Nucleus accumbens (tissue), 56 donors: Measurements from ENCODE around the gene MAP2K7.
"Not testable (repeated sequence)": the region's sequence is repeated elsewhere in the genome, so short reads cannot be mapped to it uniquely, and the experiment has no call there.

Source experiments
- DNase-seq, 56 donors: peaks; one replicate each; lab custom pipeline; 2025; lab: John Stamatoyannopoulos, UW

The MAP2K7 gene

DNA sequence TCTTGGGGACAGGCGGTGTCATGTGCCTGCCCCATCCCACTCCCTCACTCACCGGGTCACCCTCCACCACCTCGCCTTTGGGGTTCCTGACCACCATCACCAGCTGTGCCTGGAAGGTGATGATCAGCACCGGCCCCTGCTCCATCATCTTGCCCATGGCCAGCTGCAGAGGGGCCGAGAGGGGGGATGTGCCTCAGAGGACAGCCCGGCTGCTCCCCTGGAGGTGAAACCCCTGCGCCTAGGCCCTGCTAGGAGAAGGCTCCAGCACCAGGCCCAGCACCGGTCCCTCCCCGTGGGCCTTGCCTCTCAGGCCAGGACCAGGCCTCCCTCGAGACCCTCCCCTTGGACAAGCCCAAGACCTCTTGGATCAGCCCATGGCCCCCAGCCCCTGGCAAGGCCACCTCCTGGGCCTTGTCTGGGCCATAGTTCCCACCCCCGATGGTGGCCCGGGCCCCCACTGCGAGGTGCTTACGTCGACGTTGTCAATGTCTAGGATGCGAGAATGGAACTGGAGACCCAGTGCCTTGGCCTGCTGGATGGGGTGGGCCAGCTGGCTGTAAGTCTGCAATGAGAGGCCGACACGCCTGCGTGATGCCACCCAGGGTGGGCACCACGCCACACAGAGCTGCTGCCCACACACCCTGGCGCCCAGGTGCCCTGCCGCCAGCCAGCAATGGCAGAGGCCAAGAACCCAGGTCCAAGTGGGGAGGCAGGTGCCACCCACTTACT is 24.1 kb downstream of the MAP2K7 start:
- DNase-seq = no peak

DNA sequence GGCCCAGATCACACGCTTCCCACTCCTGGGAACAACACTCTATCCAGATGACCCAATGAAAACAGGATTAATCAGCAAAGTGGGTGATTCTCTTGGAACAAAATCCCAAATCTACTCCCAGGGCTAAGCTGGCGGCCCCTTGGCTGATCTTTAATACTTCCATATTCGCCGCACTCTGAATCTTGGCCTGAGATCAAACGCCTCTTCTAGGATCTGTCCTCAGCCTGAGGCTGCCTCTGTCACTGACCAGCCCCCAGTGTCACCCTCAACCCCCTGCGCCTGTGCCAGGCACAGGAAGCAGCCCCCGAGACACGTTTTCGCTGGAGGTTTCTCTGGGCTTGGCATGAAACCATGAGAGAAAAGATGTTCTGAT is 24.6 kb downstream of the MAP2K7 start:
- DNase-seq = no peak

DNA sequence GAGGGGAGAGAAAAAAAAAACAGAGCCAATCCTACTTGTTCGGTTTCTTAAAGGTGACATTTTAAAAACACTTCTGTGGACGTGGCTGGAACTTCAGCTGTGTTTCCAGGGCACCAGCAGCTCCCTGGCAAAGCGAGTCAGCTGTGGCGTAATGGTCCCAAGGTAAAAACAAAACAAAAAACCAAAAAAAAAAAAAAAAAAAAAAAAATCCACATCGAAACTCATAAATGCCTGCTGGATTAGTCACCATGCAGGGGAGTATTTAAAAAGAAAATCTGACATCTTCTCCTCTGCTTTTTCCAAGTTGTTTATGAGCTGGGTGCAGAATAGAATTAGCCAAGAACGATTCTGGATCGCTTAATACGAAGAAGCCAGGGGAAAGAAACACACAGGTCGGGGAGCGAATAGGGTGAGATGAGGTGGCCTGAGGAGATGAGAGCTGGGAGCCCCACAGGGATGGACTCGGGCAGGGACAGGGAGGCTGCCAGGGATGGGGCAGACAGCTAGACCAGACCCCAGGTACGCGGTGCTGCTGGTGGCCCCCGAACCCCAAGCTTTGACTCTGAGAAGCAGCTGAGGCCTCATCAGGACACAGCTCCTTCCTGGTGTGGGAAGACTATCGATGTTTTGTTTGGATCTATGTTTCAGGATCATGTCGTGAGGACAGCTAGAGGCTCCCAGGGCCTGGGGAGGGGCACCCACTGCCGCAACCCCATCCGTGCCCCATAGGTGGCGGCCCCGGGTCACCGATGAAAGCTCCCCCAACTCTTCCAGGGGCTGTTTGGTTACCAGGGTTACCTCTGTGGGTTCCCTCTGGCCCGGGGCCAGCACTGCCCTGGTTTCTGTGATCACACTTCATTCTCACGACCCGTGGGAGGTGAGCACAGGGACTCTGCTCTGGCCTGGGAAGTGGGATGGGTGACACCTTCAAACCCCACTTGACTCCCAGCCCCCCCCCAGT is 25.3 kb downstream of the MAP2K7 start:
- peak in 10 of 56 donors; percentile 8 to 40 (median 23) for DNase-seq

DNA sequence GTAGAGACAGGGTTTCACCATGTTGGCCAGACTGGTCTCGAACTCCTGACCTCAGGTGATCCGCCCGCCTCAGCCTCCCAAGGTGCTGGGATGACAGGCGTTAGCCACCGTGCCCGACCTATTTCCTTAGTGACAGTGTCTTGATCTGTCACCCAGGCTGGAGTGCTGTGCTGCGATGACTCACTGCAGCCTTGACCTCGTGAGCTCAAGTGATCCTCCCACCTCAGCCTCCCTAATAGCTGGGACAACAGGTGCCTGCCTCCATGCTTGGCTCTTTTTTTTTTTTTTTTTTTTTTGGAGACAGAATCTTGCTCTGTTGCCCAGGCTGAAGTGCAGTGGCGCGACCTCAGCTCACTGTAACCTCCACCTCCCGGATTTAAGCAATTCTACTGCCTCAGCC is 26.4 kb downstream of the MAP2K7 start:
- DNase-seq = not testable (repeated sequence)

DNA sequence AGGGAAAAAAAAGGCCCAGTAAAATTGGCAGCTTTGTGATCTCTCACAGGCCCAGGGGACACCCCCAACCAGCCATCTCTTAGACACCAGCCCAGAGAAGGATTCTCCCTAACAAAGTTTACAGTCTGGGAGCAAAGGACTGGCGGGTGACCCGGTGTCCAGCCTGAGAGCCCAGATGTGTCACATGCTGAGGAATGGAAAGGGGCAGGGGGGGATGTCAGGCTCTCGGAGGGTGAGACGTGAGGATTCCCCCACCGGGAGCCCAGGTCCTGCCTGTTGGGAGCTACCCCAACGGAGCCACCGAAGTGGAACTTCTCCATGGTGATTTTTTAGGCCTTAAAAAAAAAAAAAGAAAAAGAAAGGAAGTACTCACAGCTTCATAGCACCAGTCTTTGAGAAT is 27.1 kb downstream of the MAP2K7 start:
- peak in 1 of 56 donors; percentile 29 for DNase-seq

DNA sequence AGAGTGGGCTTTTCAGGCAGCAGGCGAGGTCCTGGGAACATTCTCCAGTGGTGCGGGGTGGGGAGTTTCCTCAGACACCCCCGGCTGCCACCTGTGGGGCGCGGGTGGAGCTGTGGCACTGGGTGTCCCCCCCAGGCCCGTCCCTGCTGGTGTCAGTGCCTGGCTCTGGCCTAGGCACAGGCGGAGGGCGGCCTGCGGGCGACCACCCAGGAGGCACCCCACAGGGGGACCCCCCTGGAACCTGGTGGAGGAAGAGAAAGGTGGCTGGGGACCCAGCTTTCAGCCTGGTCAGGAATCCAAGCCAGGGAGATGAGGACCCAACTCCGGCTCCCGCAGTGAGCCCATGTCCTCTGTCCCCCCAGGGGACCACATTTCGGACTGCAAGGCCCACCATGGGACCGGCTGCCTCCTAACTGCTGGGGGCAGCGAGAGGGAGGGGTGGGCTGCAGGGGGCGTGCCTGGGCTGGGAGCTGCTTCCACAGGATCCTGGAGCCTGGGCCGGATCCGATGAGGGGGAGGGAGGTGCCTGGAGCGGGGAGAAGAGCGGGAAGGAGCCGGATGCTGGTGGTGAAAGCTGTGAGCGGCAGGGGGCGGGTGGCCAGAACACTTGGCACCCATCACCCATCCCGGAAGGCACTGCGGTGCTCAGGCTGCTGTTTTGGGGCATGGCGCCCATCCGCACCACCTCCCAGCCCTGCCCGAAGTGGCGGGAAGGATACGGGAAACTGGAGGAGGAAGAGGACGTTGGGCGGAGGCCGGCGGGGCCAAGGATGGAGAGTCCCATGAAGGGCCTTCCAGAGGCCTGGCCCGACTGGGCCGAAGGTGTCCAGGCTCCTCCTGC is 27.8 kb downstream of the MAP2K7 start:
- DNase-seq = peak in 6 of 56 donors; percentile 5 to 30 (median 25)

DNA sequence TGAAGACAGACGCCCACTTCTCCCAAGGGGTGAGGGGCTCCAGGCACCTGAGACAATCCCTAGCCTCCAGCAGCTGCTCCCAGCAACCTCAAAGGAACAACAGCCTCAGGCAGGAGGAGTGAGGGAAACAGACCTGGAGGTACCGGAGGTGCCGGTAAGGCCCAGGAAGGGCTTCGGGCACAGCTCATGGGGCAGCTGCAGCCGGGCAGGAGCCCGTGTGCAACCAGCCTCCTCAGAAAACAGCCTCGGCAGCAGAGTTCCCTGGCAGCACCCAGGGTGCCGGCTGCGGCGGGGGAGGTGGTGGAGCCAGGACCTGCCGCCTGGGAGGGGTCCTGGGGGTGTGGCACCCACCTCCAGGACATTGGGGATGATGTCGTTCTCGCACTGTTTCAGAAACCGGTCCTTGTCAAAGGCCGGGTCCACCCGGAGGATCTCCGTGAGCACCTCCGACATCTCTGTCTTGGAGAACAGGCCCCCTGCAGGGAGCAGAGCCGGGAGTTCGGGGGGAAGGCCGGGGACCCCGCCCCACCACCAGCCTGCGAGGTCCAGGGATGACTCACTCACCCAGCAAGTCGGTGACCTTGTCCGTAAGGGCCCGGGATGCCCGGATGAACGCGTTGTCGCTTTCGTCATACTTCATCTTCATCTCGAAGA is 28.7 kb downstream of the MAP2K7 start:
- no peak for DNase-seq

DNA sequence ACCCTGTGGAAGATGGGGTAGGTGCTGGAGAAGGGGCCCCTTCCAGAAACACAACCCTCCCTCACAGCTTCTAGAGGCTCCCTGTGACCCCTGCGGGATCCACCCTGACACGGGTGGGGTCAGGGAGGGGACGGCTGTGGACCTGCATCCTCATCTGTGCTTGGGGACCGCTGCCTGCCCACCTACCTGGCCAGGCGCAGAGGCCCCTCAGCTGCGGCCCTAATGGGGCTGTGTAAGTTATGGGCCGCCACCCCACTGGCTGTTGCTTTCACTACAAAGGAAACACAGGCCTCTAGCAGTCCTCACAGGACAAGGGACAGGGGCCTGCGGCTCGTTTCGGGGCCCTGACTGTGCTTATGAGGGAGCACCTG is 29.2 kb downstream of the MAP2K7 start:
- no peak for DNase-seq

DNA sequence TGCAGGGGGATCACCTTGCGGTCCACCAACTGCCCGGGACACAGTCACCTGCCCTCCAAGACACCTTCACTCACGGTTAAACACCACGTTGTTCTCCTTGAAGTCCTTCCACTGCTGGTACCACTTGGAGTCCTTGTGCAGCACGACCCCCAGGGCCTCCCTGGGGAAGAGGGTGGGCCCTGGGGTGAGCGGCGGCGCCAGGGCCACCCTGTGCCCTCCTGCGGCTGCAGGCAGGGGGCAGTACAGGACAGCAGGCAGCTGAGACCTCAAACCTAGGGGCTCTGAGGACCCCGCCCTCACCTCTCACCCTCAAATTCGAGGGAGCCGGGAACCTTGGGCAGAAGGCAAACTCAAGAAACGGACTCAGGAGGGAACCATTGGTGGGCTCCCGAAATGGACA is 29.7 kb downstream of the MAP2K7 start:
- no peak for DNase-seq

DNA sequence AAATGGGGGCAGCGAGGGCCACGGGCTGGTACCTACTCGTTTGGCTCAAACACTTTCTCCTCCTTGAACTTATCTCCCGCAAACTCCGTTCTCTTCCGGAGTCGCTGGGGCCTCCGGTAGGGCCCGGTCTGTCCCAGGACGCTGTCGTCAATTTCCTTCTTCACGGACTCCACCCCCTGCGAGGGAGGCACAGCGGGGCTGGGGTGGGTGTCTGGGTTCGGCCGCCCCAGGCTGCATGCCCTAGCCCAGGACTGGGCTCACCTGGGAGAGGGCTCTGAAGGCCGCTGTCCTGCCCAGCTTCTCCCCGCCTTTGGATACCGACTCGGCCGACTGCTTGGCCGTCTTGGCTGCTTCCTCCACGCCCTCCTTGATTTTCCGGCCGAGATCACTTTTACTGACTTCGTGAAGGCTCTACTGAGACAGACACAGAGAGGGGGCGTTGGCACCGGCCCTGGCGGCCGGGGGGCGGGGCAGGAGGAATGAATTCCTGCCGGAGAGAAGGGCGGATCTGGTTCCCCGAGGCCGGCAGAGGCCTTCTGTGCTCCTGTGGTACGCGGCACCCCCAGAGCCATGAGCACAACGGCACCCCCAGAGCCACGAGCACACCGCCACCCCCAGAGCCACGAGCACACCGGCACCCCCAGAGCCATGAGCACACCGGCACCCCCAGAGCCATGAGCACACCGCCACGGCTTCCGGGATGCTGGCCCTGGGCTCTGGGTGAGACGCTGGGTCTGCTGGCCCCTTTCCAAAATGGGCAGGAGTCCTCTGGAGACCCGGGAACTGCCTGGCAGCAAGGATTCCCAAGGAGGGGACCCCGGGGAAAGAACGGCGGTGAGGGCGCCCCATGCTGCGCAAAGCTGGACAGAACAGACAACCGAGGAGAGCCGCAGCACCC is 30.4 kb downstream of the MAP2K7 start:
- DNase-seq = no peak

DNA sequence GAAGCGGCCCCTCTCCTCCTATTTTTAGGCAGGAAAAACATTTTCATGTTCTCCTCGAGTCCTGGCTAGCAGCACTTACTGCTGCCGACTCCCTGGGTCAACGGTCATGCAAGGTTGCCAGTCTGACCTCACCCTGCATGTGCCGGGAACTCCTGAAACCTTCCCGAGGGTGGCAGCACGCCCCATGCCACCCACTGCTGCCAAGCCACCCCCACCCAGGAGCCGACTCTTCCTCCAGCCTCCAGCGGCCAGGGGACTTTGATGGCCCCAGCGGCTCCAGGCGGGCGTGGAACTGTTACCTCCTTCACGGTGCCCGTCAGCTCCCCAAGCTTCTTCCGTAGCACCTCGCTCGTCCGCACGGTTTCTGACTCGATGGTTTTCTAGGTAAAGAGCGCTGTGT is 31.1 kb downstream of the MAP2K7 start:
- DNase-seq = no peak

DNA sequence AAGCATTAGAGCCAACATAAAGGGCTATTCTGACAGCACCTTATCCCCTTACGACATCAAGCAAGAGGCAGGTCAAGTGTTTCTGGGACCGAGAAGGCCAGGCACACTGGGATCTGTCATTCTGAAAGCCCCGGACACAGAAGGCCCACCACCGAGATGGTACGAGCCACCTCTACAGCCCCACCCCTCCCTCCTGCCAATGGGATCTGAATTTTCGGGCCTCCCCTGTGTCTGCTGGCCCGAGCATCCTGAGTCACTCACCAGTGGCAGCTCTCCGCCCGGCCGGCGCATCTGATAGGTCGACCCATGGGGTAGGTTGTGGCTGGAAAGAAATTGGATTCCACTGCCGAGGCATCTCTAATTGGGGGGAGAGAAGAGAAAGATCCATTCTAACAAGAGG is 37.2 kb downstream of the MAP2K7 start:
- no peak for DNase-seq

DNA sequence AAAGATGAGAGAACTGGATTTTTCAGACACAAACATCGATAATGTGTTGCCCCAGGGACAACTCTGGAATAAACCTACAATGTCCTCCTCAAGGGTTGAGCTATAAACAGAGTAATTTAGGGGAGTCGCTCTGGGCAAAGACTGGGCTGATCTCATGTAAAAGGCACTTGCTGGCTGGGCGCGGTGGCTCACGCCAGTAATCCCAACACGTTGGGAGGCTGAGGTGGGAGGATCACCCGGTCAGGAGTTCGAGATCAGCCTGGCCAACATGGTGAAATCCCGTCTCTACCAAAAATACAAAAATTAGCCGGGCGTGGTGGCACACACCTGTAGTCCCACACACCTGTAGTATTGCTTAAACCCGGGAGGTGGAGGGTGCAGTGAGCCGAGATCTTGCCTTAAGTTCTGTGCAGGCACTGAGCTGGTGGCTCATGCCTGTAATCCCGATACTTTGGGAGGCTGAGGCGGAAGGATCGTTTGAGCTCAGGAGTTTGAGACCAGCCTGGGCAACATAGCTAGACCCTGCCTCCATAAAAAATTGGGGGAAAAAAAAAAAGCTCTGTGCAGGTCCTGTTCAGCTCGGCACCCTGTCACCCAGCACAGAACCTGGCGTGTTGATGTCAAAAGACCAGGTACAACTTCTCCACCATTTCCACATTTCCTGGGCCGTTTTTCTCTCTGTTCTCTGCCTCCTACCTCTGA is 38.4 kb downstream of the MAP2K7 start:
- DNase-seq = no peak

DNA sequence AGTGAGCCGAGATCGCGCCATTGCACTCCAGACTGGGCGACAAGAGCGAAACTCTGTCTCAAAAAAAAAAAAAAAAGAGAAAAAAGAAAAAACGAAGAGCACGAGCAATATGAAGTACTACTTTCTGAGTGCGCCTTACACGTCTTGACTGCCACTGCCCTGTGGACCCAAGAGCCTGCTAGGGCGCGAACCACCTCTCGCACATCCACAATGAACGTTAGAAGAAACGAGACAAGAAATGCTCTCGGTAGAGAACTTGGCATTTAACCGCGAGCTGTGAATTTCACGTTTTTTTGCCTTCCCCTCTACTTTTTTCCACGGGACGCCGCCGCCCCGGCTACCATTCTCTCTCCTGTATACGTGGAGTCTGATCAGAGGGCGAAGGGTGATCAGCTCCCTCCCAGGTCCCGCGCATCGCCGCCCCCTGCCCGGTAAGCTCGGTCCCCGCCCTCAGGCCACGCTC is 39.3 kb downstream of the MAP2K7 start:
- no peak for DNase-seq

DNA sequence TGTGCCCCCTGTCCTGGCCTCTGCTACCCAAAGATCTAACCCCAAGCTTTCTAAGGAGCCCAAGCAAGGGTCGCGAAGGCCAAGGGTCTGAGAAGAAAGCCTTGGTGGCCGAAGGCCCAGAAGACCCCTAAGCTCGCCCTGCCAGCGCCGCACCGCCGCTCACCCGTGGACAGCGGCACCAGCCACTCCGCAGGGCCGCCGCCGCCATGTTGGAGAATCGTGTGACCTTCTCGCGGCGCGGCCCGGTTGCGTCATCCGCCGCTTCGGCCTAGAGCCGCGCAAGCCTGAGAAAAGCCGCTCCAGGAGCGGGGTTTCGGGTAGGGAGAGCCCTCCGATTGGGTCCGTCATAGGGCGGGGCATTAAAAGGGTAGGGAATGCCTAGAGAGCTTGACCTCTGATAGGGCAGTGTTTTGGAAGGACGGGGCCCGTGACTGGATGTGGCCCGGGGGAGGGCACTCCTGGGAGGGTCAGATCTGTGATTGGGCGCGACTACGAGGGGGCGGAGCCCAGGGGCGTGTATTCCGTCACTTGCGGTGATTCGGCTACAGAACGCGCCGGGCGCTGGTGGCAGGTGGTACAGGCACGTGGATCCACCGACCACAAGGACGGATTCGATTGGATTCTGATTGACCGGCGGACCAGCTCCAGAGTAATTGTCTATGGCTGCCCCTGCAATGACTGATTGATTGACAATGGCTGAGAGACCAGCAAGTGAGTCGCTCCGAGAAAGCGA is 39.9 kb downstream of the MAP2K7 start, which contains the start of gene TIMM44:
TSS of gene TIMM44 (minus strand) at position 223 of the 733 bp plus-strand sequence. CDS start at position 208, 15 bp downstream.
- peak; percentile 87 to 100 (median 99) for DNase-seq

DNA sequence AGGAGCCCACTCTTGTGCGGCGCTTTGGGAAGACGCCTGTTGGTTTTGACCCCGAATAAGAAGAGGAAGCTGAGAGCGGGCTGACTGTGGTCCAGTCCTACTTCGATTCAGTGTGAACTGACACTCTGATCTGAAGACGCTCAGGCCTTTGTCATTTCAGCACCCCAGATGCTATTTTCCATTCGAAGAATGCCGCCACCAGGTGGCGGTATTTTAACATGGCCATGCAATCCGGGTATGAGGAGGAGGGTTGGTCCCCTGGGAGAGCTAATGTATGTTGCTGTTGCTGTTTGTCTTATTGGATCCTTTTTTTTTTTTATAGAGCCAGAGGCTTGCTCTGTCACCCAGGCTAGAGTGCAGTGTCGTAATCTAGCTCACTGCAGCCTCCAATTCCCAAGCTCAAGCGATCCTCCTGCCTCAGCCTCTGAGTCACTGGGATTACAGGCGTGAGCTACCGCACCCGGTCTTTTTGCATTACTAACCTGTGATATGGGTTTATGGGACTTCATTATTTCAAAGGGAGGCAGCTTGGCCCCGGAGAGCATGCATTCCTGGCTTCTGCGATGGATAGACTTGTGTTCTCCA is 40.6 kb downstream of the MAP2K7 start:
- peak in 54 of 56 donors; percentile 28 to 92 (median 76) for DNase-seq

DNA sequence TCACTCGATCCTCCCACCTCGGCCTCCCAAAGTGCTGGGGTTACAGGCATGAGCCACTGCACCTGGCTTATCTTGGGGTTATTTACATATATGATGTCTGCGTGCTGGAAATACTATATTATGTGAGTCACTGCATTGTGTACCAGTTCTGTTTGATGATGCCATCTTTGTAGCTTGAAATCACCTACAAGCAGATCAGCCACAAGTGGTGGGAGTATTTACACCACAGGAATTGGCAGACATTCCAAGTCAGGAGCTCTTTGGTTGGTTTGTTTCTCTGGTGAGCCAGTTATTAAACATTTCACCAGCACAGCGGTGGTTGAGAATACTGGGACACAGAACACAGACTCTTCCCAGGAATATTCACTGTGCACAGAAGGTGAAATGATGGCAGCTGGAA is 44.3 kb downstream of the MAP2K7 start:
- no peak for DNase-seq
